Gastroesophageal sphincter (tissue), 4 donors: Measurements from ENCODE around the gene KRTDAP. TPM values are rescaled to one million over a fixed set of nuclear protein-coding genes. Genes with fewer than 3 reads are reported as not detected.

ENCODE experiments used
- ATAC-seq: fragments of 150-250 bp; one replicate; pipeline ENCODE4 v1.9.1; 2016; ENCODE audit warnings: mild to moderate bottlenecking, moderate library complexity
- H3K27ac ChIP-seq, 4 donors: fragments of 200-600 bp; sonication (generic) in 3 of 4; 1 replicate in 3 of 4; 2 replicates in 1 of 4; pipeline ENCODE4 v1.5.1; 2016 to 2019
- H3K27me3 ChIP-seq: fragments of 200-600 bp; sonication (generic); one replicate; pipeline ENCODE4 v1.5.1; 2019
- H3K36me3 ChIP-seq, 2 donors: fragments of 200-600 bp; sonication (generic); one replicate each; pipeline ENCODE4 v1.5.1; 2019; ENCODE audit warnings: control low read depth in 1 of 2
- H3K4me1 ChIP-seq, 3 donors: fragments of 200-600 bp; sonication (generic); 1 replicate in 2 of 3; 2 replicates in 1 of 3; pipeline ENCODE4 v1.5.1; 2016 to 2019; ENCODE audit warnings: control low read depth in 2 of 3
- H3K4me3 ChIP-seq, 2 donors: fragments of 200-600 bp; sonication (generic); one replicate each; pipeline ENCODE4 v1.5.1; 2019; ENCODE audit warnings: mild to moderate bottlenecking in 1 of 2, moderate library complexity in 1 of 2
- H3K9me3 ChIP-seq, 3 donors: fragments of 200-600 bp; sonication (generic); one replicate each; pipeline ENCODE4 v1.5.1; 2017 to 2019; ENCODE audit warnings: control low read depth in 2 of 3
- EP300 ChIP-seq: sonication (generic); formaldehyde crosslinking; IDR thresholded peaks from one replicate; pipeline ENCODE4 v1.6.1; 2017; ENCODE audit warnings: antibody characterized with exemption, mild to moderate bottlenecking
- POLR2A ChIP-seq, 2 donors: fragments of 450-650 bp; IDR thresholded peaks; one replicate each; pipeline ENCODE4 v1.6.1; 2017; ENCODE audit warnings: antibody characterized with exemption in 2 of 2, mild to moderate bottlenecking in 2 of 2, moderate library complexity in 1 of 2
- POLR2AphosphoS5 ChIP-seq: sonication (generic); formaldehyde crosslinking; IDR thresholded peaks from one replicate; pipeline ENCODE4 v1.6.1; 2017; ENCODE audit warnings: antibody characterized with exemption
- WGBS, 2 donors: methylation state at CpG; one replicate each; pipeline ENCODE4 v1.1.5; 2018; ENCODE audit warnings: low coverage in 1 of 2; 5-methylcytosine and 5-hydroxymethylcytosine counted together
- total RNA-seq, 4 donors: library from RNA; depleted of rRNA; stranded (reverse); fragments of >200 nt; gene quantifications; one replicate each; pipeline ENCODE4 v1.1.0, GENCODE V29; 2016
- TF ChIP-seq, protein P1 (sequence below), 4 experiments: fragments of 200-600 bp in 2 of 4; fragments of 450-650 bp in 2 of 4; sonication (generic) in 1 of 4; IDR thresholded peaks; one replicate each; pipeline ENCODE4 v1.5.1; 2017 to 2019; ENCODE audit warnings: antibody characterized with exemption in 4 of 4, mild to moderate bottlenecking in 2 of 4, moderate library complexity in 2 of 4

Gene KRTDAP
- total RNA-seq, 4 donors from 2014 or later = not detected

GRCh38 chr19:35455616-35456201, 34.6 kb downstream of the KRTDAP start:
- no peaks in the 10 kb centered on the region for H3K9me3 ChIP-seq
- H3K36me3 ChIP-seq = no peaks in the 10 kb centered on the region
- no peak for ATAC-seq
- H3K4me1 ChIP-seq = peaks cover 0 to 17% (median 6%) of the 10 kb centered on the region in 3 donors
- no peak for TF ChIP-seq POLR2A (IDR thresholded peaks at IDR 0.05)
- TF ChIP-seq, protein P1, sequence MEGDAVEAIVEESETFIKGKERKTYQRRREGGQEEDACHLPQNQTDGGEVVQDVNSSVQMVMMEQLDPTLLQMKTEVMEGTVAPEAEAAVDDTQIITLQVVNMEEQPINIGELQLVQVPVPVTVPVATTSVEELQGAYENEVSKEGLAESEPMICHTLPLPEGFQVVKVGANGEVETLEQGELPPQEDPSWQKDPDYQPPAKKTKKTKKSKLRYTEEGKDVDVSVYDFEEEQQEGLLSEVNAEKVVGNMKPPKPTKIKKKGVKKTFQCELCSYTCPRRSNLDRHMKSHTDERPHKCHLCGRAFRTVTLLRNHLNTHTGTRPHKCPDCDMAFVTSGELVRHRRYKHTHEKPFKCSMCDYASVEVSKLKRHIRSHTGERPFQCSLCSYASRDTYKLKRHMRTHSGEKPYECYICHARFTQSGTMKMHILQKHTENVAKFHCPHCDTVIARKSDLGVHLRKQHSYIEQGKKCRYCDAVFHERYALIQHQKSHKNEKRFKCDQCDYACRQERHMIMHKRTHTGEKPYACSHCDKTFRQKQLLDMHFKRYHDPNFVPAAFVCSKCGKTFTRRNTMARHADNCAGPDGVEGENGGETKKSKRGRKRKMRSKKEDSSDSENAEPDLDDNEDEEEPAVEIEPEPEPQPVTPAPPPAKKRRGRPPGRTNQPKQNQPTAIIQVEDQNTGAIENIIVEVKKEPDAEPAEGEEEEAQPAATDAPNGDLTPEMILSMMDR (IDR thresholded peaks at IDR 0.05) = no peak
- no peak for TF ChIP-seq POLR2AphosphoS5
- TF ChIP-seq EP300 = no peak
- no peak overlapping the region for H3K27ac ChIP-seq
- WGBS, 2 donors = 55 to 78% methylated on average over 1 to 2 of the region's 3 CpGs
- peaks cover 15% of the 10 kb centered on the region for H3K27me3 ChIP-seq
- H3K4me3 ChIP-seq = no peak overlapping the region

DNA sequence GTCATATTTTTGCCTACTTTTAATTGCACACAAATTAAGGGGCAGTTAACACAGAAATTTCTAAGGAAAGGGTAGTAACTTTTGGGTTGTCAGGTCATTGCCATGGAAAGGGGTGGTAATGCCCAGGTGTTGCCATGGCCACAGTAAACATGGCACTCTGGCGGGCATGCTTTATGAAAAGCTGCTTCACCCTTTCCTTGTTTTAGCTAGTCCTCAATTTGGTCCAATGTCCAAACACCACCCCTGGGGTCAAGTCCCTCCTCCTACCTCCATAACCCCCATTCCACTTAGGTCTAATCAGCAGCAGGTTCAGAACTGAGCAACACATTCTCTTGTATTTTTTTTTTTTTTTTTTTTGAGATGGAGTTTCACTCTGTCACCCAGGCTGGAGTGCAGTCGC, 35.6 kb downstream of the KRTDAP start:
- no peak overlapping the region for H3K27ac ChIP-seq
- H3K4me1 ChIP-seq = peaks cover 0 to 16% (median 4%) of the 10 kb centered on the region in 3 donors
- no peak overlapping the region for H3K4me3 ChIP-seq
- no peaks in the 10 kb centered on the region for H3K9me3 ChIP-seq
- no peaks in the 10 kb centered on the region for H3K36me3 ChIP-seq
- ATAC-seq = no peak
- H3K27me3 ChIP-seq = peaks cover 25% of the 10 kb centered on the region
- 75 to 82% methylated on average over 1 of the region's 2 CpGs for WGBS, 2 donors
- TF ChIP-seq, protein P1 (IDR thresholded peaks at IDR 0.05) = no peak
- no peak for TF ChIP-seq EP300

DNA sequence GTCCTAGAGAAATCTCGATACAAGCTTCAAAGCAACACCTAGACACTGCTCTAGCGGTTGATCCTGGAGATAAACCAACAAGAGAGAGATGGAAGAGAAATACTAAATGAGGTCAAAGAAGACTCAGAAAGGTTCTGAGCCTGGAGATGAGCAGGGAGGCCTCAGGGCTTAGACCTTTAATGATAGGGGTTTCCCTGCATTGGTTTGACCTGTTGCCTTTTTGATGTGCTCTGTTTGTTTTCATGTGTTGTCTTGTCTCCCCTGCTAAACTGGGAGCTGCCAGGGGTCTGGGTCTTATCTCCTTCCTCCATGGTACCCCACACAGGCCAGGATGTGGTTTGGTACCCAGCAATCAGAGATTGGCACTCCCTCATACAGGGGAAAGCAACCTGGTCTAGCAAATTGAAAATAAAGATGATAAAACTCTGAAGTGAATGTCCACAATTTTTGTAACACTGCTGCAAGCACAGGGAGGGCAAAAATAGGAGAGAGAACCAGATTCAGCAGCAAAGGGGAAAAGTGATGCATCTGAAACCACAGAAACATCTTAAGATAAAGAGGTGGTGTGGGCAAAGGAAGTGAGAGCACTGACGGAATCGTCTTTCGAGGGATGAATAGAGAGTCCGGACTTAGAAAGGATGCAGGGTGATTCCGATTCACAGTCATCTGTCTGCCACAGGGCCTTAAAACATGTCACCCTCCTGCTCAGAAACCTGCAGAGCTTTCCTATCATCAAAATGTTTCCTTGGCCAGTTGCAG, 38.7 kb downstream of the KRTDAP start:
- no peak overlapping the region for H3K27ac ChIP-seq
- no peaks in the 10 kb centered on the region for H3K9me3 ChIP-seq
- H3K36me3 ChIP-seq = no peaks in the 10 kb centered on the region
- H3K4me3 ChIP-seq = no peak overlapping the region
- WGBS, 2 donors = 61 to 77% methylated on average over 5 to 7 of the region's 7 CpGs
- H3K27me3 ChIP-seq = peaks cover 49% of the 10 kb centered on the region
- no peak for ATAC-seq
- H3K4me1 ChIP-seq = peaks cover 0 to 9% (median 0%) of the 10 kb centered on the region in 3 donors
- TF ChIP-seq POLR2A (IDR thresholded peaks at IDR 0.05) = no peak
- TF ChIP-seq, protein P1 (IDR thresholded peaks at IDR 0.05) = no peak
- TF ChIP-seq EP300 = no peak
- TF ChIP-seq POLR2AphosphoS5 = no peak

GRCh38 chr19:35449359-35450043, 40.8 kb downstream of the KRTDAP start:
- Histone ChIP-seq H3K36me3 (no peaks in the 10 kb centered on the region), H3K9me3 (no peaks in the 10 kb centered on the region), H3K4me3 (no peak overlapping the region), H3K27ac (no peak overlapping the region), H3K4me1 (peaks cover 0 to 9% (median 0%) of the 10 kb centered on the region in 3 donors), H3K27me3 (peaks cover 62% of the 10 kb centered on the region)
- 20 to 69% methylated on average over 1 to 8 of the region's 27 CpGs for WGBS, 2 donors
- TF ChIP-seq POLR2AphosphoS5 (no peak), POLR2A (IDR thresholded peaks at IDR 0.05) (no peak), EP300 (no peak)
- TF ChIP-seq, protein P1 (IDR thresholded peaks at IDR 0.05) = no peak
- no peak for ATAC-seq
